DMS114 treated with DMSO at 0.1 percent for 48 hours (cell line): ENCODE results near the gene IKBKE.
"Not testable (repeated sequence)": the region's sequence is repeated elsewhere in the genome, so short reads cannot be mapped to it uniquely, and the experiment has no call there.

ENCODE experiments used
- DNase-seq: peaks from one replicate; lab custom pipeline; 2025; ENCODE audit not compliant: unreplicated experiment; lab: John Stamatoyannopoulos, UW

IKBKE gene

GRCh38 chr1:206472454-206472853 is 2.2 kb downstream of the IKBKE start:
- DNase-seq = no peak

- no peak for DNase-seq
Observed at GRCh38 chr1:206472886-206473285, 2.6 kb downstream of the IKBKE start.

- DNase-seq = no peak
Observed at GRCh38 chr1:206476058-206476457, 5.8 kb downstream of the IKBKE start.

- DNase-seq = no peak
Observed at GRCh38 chr1:206476591-206476990, 6.3 kb downstream of the IKBKE start.

- no peak for DNase-seq
Observed at GRCh38 chr1:206477110-206477509, 6.8 kb downstream of the IKBKE start.

- DNase-seq = no peak
Observed at GRCh38 chr1:206477581-206478380, 7.5 kb downstream of the IKBKE start.

GRCh38 chr1:206478746-206479145 is 8.5 kb downstream of the IKBKE start:
- DNase-seq = no peak

- DNase-seq = peak; percentile 49
Observed at GRCh38 chr1:206479183-206480125, 9.2 kb downstream of the IKBKE start.

GRCh38 chr1:206480211-206480610 is 9.9 kb downstream of the IKBKE start:
- no peak for DNase-seq

- DNase-seq = no peak
Observed at GRCh38 chr1:206482611-206483010, 12.3 kb downstream of the IKBKE start.

GRCh38 chr1:206483864-206484263 is 13.6 kb downstream of the IKBKE start:
- not testable (repeated sequence) for DNase-seq

- no peak for DNase-seq
Observed at GRCh38 chr1:206484901-206485300, 14.6 kb downstream of the IKBKE start.

- DNase-seq = no peak
Observed at GRCh38 chr1:206486995-206487788, 16.9 kb downstream of the IKBKE start.

- no peak for DNase-seq
Observed at GRCh38 chr1:206487970-206488369, 17.7 kb downstream of the IKBKE start.

- no peak for DNase-seq
Observed at GRCh38 chr1:206488466-206488865, 18.2 kb downstream of the IKBKE start.

- peak; percentile 19 for DNase-seq
Observed at GRCh38 chr1:206489980-206490770, 19.9 kb downstream of the IKBKE start.

- DNase-seq = no peak
Observed at GRCh38 chr1:206490771-206491405, 20.6 kb downstream of the IKBKE start.

- DNase-seq = no peak
Observed at GRCh38 chr1:206491616-206492015, 21.3 kb downstream of the IKBKE start.

- DNase-seq = no peak
Observed at GRCh38 chr1:206492589-206492988, 22.3 kb downstream of the IKBKE start.

GRCh38 chr1:206493279-206493678 is 23.0 kb downstream of the IKBKE start:
- no peak for DNase-seq
